Measurements from ENCODE around the gene CCZ1B. TPM values are rescaled to one million over a fixed set of nuclear protein-coding genes. Genes with fewer than 3 reads are reported as not detected.
"Not testable (repeated sequence)": the region's sequence is repeated elsewhere in the genome, so short reads cannot be mapped to it uniquely, and the experiment has no call there.

Gene CCZ1B
- total RNA-seq, 1 donor from 2014 or later: 61.1 TPM

DNA sequence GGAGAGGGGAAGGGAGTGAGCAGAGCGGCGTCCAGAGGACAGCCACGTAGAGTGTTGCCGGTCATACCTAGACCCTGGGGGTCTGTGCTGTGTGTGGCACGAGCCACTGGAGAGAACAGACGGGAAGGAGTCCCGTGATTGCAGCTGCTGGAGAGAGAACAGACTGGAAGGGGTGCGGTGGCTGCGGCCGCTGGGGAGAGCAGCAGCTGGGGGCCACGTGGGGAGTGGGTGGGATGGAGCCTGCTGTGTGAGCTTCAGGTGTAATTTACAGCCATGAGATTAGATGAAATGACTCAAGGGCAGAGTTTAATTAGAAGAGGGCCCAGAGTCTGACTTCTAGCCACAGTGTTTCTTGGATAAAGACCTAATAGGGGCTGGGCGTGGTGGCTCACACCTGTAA lies 76.7 kb downstream of the CCZ1B start:
- not testable (repeated sequence) for DNase-seq (ENCODE audit: low read depth in 2 of 2)

Other genes starting within 250 kb of the CCZ1B start
- 28.5 and 37.1 TPM in 2 replicates for gene ZDHHC4, start 248.8 kb downstream of the CCZ1B start, total RNA-seq
- gene INTS15, start 236.3 kb downstream of the CCZ1B start, total RNA-seq: 7.0 and 11.1 TPM in 2 replicates
- 1.1 and 4.8 TPM in 2 replicates for gene ZNF853, start 210.7 kb downstream of the CCZ1B start, total RNA-seq
- 7.6 and 17.7 TPM in 2 replicates for gene ZNF316, start 189.0 kb downstream of the CCZ1B start, total RNA-seq
- gene ZNF12, start 119.3 kb downstream of the CCZ1B start, total RNA-seq: 11.6 and 15.9 TPM in 2 replicates
- gene RSPH10B2, start 72.2 kb downstream of the CCZ1B start, total RNA-seq: 0.22 and 0.40 TPM in 2 replicates

All from lung microvascular endothelial cell (primary cell).